Globus pallidus (tissue), 1 donor: ENCODE measurements around the gene LRTM2.

Source experiments
- DNase-seq: peaks from one replicate; pipeline ENCODE4 v3.0.0-alpha.2; 2015; ENCODE audit warnings: low spot score

LRTM2 gene

GRCh38 chr12:1865284-1865866 is 45.0 kb downstream of the LRTM2 start:
- DNase-seq = no peak

GRCh38 chr12:1869145-1869544 is 48.8 kb downstream of the LRTM2 start:
- DNase-seq = no peak

- DNase-seq = no peak
Measured at GRCh38 chr12:1870086-1870485, 49.7 kb downstream of the LRTM2 start.

- DNase-seq = no peak
Measured at GRCh38 chr12:1870998-1871917, 50.9 kb downstream of the LRTM2 start.

- no peak for DNase-seq
Measured at GRCh38 chr12:1872001-1872400, 51.6 kb downstream of the LRTM2 start.

- no peak for DNase-seq
Measured at GRCh38 chr12:1872448-1872847, 52.1 kb downstream of the LRTM2 start.

GRCh38 chr12:1873531-1874510 is 53.5 kb downstream of the LRTM2 start:
- no peak for DNase-seq

- no peak for DNase-seq
Measured at GRCh38 chr12:1875608-1876007, 55.2 kb downstream of the LRTM2 start.

GRCh38 chr12:1876086-1876485 is 55.7 kb downstream of the LRTM2 start:
- DNase-seq = no peak

GRCh38 chr12:1877169-1877878 is 57.0 kb downstream of the LRTM2 start:
- DNase-seq = no peak

- DNase-seq = no peak
Measured at GRCh38 chr12:1878214-1878613, 57.8 kb downstream of the LRTM2 start.

- DNase-seq = no peak
Measured at GRCh38 chr12:1878695-1879094, 58.3 kb downstream of the LRTM2 start.

- no peak for DNase-seq
Measured at GRCh38 chr12:1879633-1880032, 59.3 kb downstream of the LRTM2 start.

- no peak for DNase-seq
Measured at GRCh38 chr12:1880153-1880845, 59.9 kb downstream of the LRTM2 start.

- no peak for DNase-seq
Measured at GRCh38 chr12:1880876-1881275, 60.5 kb downstream of the LRTM2 start.

- DNase-seq = no peak
Measured at GRCh38 chr12:1881301-1881700, 60.9 kb downstream of the LRTM2 start.

- DNase-seq = no peak
Measured at GRCh38 chr12:1881936-1882335, 61.6 kb downstream of the LRTM2 start.

- no peak for DNase-seq
Measured at GRCh38 chr12:1882405-1882804, 62.0 kb downstream of the LRTM2 start.

GRCh38 chr12:1882850-1883470 is 62.6 kb downstream of the LRTM2 start:
- no peak for DNase-seq

GRCh38 chr12:1883513-1883912 is 63.1 kb downstream of the LRTM2 start:
- DNase-seq = no peak

GRCh38 chr12:1884651-1885050 is 64.3 kb downstream of the LRTM2 start:
- DNase-seq = no peak
